Spinal cord (tissue), 10 donors: ENCODE results near the gene PDE6B. TPM values are rescaled to one million over a fixed set of nuclear protein-coding genes. Genes with fewer than 3 reads are reported as not detected.
"Not testable (repeated sequence)": the region's sequence is repeated elsewhere in the genome, so short reads cannot be mapped to it uniquely, and the experiment has no call there.

Experiments
- DNase-seq, 6 donors: peaks; one replicate each; pipeline versions ENCODE4 v3.0.0 to v3.0.0-alpha.2; 2013 to 2015; ENCODE audit warnings: low spot score in 6 of 6, low read depth in 4 of 6
- H3K27ac ChIP-seq: one replicate; pipeline ENCODE4 v1.5.1; 2013; ENCODE audit warnings: low read depth, low read length, control low read depth
- H3K27me3 ChIP-seq: one replicate; pipeline ENCODE4 v1.6.1; 2013; ENCODE audit warnings: low read length; ENCODE audit not compliant: control insufficient read depth, insufficient read depth
- H3K36me3 ChIP-seq: one replicate; pipeline ENCODE4 v1.6.1; 2013; ENCODE audit warnings: low read length; ENCODE audit not compliant: control insufficient read depth, insufficient read depth
- H3K4me1 ChIP-seq: one replicate; pipeline ENCODE4 v1.6.1; 2013; ENCODE audit warnings: low read length; ENCODE audit not compliant: control insufficient read depth, insufficient read depth
- H3K4me3 ChIP-seq: one replicate; pipeline ENCODE4 v1.5.1; 2013; ENCODE audit warnings: low read depth, low read length, control low read depth
- H3K9me3 ChIP-seq: one replicate; pipeline ENCODE4 v1.6.1; 2013; ENCODE audit warnings: low read length; ENCODE audit not compliant: control insufficient read depth, insufficient read depth
- WGBS: methylation state at CpG from one replicate; pipeline ENCODE4 v1.1.5; 2013; ENCODE audit warnings: missing lambda C conversion rate; ENCODE audit not compliant: insufficient coverage; 5-methylcytosine and 5-hydroxymethylcytosine counted together
- polyA plus RNA-seq, 2 donors: library from polyadenylated mRNA; unstranded; fragments of 120-200 nt; gene quantifications; one replicate each; pipeline ENCODE4 v1.2.1, GENCODE V29; 2013; ENCODE audit not compliant: insufficient read length in 2 of 2
- total RNA-seq, 2 donors: library from RNA; depleted of rRNA in 1 of 2; stranded (reverse); fragments of 120-200 nt in 1 of 2; fragments of >200 nt in 1 of 2; gene quantifications; one replicate each; pipeline versions ENCODE4 v1.2.3 to v1.2.4, GENCODE V29; 2013 to 2014
- donor health status: healthy.

Gene PDE6B
- total and polyA plus RNA-seq, 4 donors: 16.8 to 24.1 (median 19.7) TPM

GRCh38 chr4:635066-635835, 9.9 kb downstream of the PDE6B start:
- WGBS: 95% methylated on average over 38 of the region's 46 CpGs
- not testable (repeated sequence) for H3K4me3 ChIP-seq, H3K36me3 ChIP-seq, H3K9me3 ChIP-seq, H3K27me3 ChIP-seq, H3K27ac ChIP-seq, DNase-seq
- peaks cover 16% of the 10 kb centered on the region for H3K4me1 ChIP-seq

GRCh38 chr4:635851-636627, 10.7 kb downstream of the PDE6B start:
- Histone ChIP-seq H3K4me1 (peaks cover 10% of the 10 kb centered on the region), H3K27ac (no peak overlapping the region), H3K9me3 (no peaks in the 10 kb centered on the region), H3K27me3 (no peaks in the 10 kb centered on the region), H3K4me3 (no peak overlapping the region), H3K36me3 (peaks cover 3% of the 10 kb centered on the region)
- DNase-seq: no peak
- 86% methylated on average over 22 of the region's 22 CpGs for WGBS

- 80% methylated on average over 7 of the region's 13 CpGs for WGBS
- Histone ChIP-seq H3K27ac (no peak overlapping the region), H3K4me1 (peaks cover 10% of the 10 kb centered on the region), H3K9me3 (no peaks in the 10 kb centered on the region), H3K36me3 (peaks cover 3% of the 10 kb centered on the region), H3K4me3 (no peak overlapping the region), H3K27me3 (no peaks in the 10 kb centered on the region)
- DNase-seq: no peak
Measured at GRCh38 chr4:636628-637159, 11.3 kb downstream of the PDE6B start.

GRCh38 chr4:637536-638280, 12.3 kb downstream of the PDE6B start:
- Histone ChIP-seq H3K27ac (peak overlapping the region; percentile 25), H3K9me3 (no peaks in the 10 kb centered on the region), H3K36me3 (peaks cover 3% of the 10 kb centered on the region), H3K4me1 (peaks cover 10% of the 10 kb centered on the region), H3K27me3 (no peaks in the 10 kb centered on the region), H3K4me3 (no peak overlapping the region)
- DNase-seq: peak in 5 of 6 donors; percentile 12 to 90 (median 37)
- WGBS: 44% methylated on average over 26 of the region's 32 CpGs

GRCh38 chr4:642366-642765, 17.0 kb downstream of the PDE6B start:
- H3K36me3 ChIP-seq, H3K4me1 ChIP-seq, H3K27me3 ChIP-seq, H3K27ac ChIP-seq, DNase-seq, H3K9me3 ChIP-seq, H3K4me3 ChIP-seq: not testable (repeated sequence)
- WGBS: 88% methylated on average over 4 of the region's 6 CpGs

- Histone ChIP-seq H3K4me3 (peak overlapping the region; percentile 18), H3K27ac (no peak overlapping the region), H3K27me3 (peaks cover 19% of the 10 kb centered on the region), H3K36me3 (peaks cover 3% of the 10 kb centered on the region), H3K4me1 (peaks cover 15% of the 10 kb centered on the region), H3K9me3 (no peaks in the 10 kb centered on the region)
- WGBS: 50% methylated on average over 32 of the region's 32 CpGs
- peak in 2 of 6 donors; percentile 58 to 62 for DNase-seq
Measured at GRCh38 chr4:646460-646859, 21.1 kb downstream of the PDE6B start.

GRCh38 chr4:647481-647880, 22.1 kb downstream of the PDE6B start:
- 67% methylated on average over 9 of the region's 13 CpGs for WGBS

GRCh38 chr4:648579-649292, 23.4 kb downstream of the PDE6B start:
- peaks cover 3% of the 10 kb centered on the region for H3K36me3 ChIP-seq
- H3K4me1 ChIP-seq: peaks cover 29% of the 10 kb centered on the region
- H3K9me3 ChIP-seq: no peaks in the 10 kb centered on the region
- peaks cover 23% of the 10 kb centered on the region for H3K27me3 ChIP-seq
- WGBS: 66% methylated on average over 27 of the region's 28 CpGs
- no peak overlapping the region for H3K4me3 ChIP-seq
- no peak for DNase-seq
- no peak overlapping the region for H3K27ac ChIP-seq

More at GRCh38 chr4:647481-647880, 22.1 kb downstream of the PDE6B start:
- peaks cover 23% of the 10 kb centered on the region for H3K4me1 ChIP-seq
- H3K27ac ChIP-seq: no peak overlapping the region
- H3K36me3 ChIP-seq: peaks cover 3% of the 10 kb centered on the region
- no peak for DNase-seq
- peaks cover 23% of the 10 kb centered on the region for H3K27me3 ChIP-seq
- H3K4me3 ChIP-seq: no peak overlapping the region
- no peaks in the 10 kb centered on the region for H3K9me3 ChIP-seq

GRCh38 chr4:649293-649625, 23.9 kb downstream of the PDE6B start:
- WGBS: 88% methylated on average over 7 of the region's 7 CpGs
- Histone ChIP-seq H3K27ac (no peak overlapping the region), H3K9me3 (no peaks in the 10 kb centered on the region), H3K4me1 (peaks cover 29% of the 10 kb centered on the region), H3K36me3 (peaks cover 3% of the 10 kb centered on the region), H3K4me3 (no peak overlapping the region), H3K27me3 (peaks cover 23% of the 10 kb centered on the region)
- DNase-seq: no peak
